Ascending aorta (tissue), 2 donors: ENCODE data around the gene UBE2K. TPM values are rescaled to one million over a fixed set of nuclear protein-coding genes. Genes with fewer than 3 reads are reported as not detected.
"Not testable (repeated sequence)": the region's sequence is repeated elsewhere in the genome, so short reads cannot be mapped to it uniquely, and the experiment has no call there.

Experiments used
- DNase-seq, 2 donors: peaks; one replicate each; pipeline ENCODE4 v3.0.0-alpha.2; 2019; ENCODE audit warnings: low spot score in 2 of 2
- H3K27ac ChIP-seq, 2 donors: fragments of 200-600 bp; sonication (generic); one replicate each; pipeline ENCODE4 v1.5.1; 2016 to 2017; ENCODE audit warnings: mild to moderate bottlenecking in 1 of 2
- H3K27me3 ChIP-seq: fragments of 200-600 bp; sonication (generic); one replicate; pipeline ENCODE4 v1.5.1; 2017
- H3K36me3 ChIP-seq, 2 donors: fragments of 200-600 bp; sonication (generic); one replicate each; pipeline ENCODE4 v1.5.1; 2016
- H3K4me1 ChIP-seq, 2 donors: fragments of 200-600 bp; sonication (generic); one replicate each; pipeline ENCODE4 v1.5.1; 2016 to 2017; ENCODE audit warnings: mild to moderate bottlenecking in 1 of 2
- H3K4me3 ChIP-seq, 2 donors: fragments of 200-600 bp; sonication (generic); one replicate each; pipeline ENCODE4 v1.5.1; 2016 to 2017; ENCODE audit warnings: mild to moderate bottlenecking in 1 of 2
- H3K9me3 ChIP-seq, 2 donors: fragments of 200-600 bp; sonication (generic); one replicate each; pipeline ENCODE4 v1.5.1; 2016
- CTCF ChIP-seq, 3 experiments: fragments of 200-600 bp in 2 of 3; fragments of 450-650 bp in 1 of 3; sonication (generic) in 2 of 3; IDR thresholded peaks; one replicate each; pipeline ENCODE4 v1.5.1; 2016 to 2019; ENCODE audit warnings: antibody characterized with exemption in 3 of 3, mild to moderate bottlenecking in 1 of 3, moderate library complexity in 1 of 3
- intact Hi-C: fragments of 100-400 bp; cut with DNase I; formaldehyde crosslinking; loops from one replicate; pipeline ENCODE4 v1.15.1; 2023
- total RNA-seq: library from RNA; depleted of rRNA; stranded (reverse); fragments of >200 nt; gene quantifications from one replicate; pipeline ENCODE4 v1.1.0, GENCODE V29; 2016

UBE2K gene
- total RNA-seq, 1 donor from 2014 or later = 9.7 TPM

- peaks cover 0 to 2% of the 10 kb centered on the region in 2 donors for H3K4me1 ChIP-seq
- TF ChIP-seq CTCF (IDR thresholded peaks at IDR 0.05) = no peak
- H3K36me3 ChIP-seq = peaks cover 0 to 6% of the 10 kb centered on the region in 2 donors
- H3K27ac ChIP-seq = no peak overlapping the region
- DNase-seq = no peak
- intact Hi-C loops = no loop called here
- H3K4me3 ChIP-seq = no peak overlapping the region
- H3K9me3 ChIP-seq = no peaks in the 10 kb centered on the region
- no peaks in the 10 kb centered on the region for H3K27me3 ChIP-seq
Observed at GRCh38 chr4:39729557-39729956, 31.6 kb downstream of the UBE2K start.

GRCh38 chr4:39730072-39730471, 32.1 kb downstream of the UBE2K start:
- DNase-seq = no peak
- no peak for TF ChIP-seq CTCF (IDR thresholded peaks at IDR 0.05)
- no peaks in the 10 kb centered on the region for H3K27me3 ChIP-seq
- peaks cover 0 to 2% of the 10 kb centered on the region in 2 donors for H3K4me1 ChIP-seq
- H3K36me3 ChIP-seq = peaks cover 0 to 6% of the 10 kb centered on the region in 2 donors
- H3K9me3 ChIP-seq = no peaks in the 10 kb centered on the region
- no peak overlapping the region for H3K27ac ChIP-seq
- no peak overlapping the region for H3K4me3 ChIP-seq
- intact Hi-C loops = no loop called here

DNA sequence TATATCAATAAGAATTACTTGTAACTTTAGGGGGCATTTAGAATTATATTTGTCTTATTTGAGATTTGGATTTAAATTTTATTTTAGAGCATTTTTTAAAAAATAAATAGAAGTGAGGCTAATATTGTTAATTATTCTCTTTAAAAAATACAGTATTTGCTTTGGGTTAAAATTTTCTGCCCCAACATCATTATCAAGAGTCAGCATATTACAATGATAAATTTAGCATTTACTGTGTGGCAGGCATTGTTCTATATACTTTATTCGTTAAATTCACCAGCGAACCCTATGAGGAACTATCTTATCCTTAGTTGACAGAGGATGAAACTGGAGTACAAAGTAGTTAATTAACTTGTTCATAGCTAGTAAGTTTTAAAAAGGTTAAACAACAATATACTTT, 34.0 kb downstream of the UBE2K start:
- H3K27me3 ChIP-seq = no peaks in the 10 kb centered on the region
- intact Hi-C loops = no loop called here
- no peak for TF ChIP-seq CTCF (IDR thresholded peaks at IDR 0.05)
- no peaks in the 10 kb centered on the region for H3K4me1 ChIP-seq
- DNase-seq = no peak
- no peak overlapping the region for H3K4me3 ChIP-seq
- H3K27ac ChIP-seq = no peak overlapping the region
- H3K9me3 ChIP-seq = no peaks in the 10 kb centered on the region
- peaks cover 0 to 3% of the 10 kb centered on the region in 2 donors for H3K36me3 ChIP-seq

GRCh38 chr4:39732728-39733127, 34.8 kb downstream of the UBE2K start:
- H3K36me3 ChIP-seq = peaks cover 0 to 3% of the 10 kb centered on the region in 2 donors
- H3K27ac ChIP-seq = no peak overlapping the region
- intact Hi-C loops = no loop called here
- DNase-seq = no peak
- no peak overlapping the region for H3K4me3 ChIP-seq
- TF ChIP-seq CTCF (IDR thresholded peaks at IDR 0.05) = no peak
- no peaks in the 10 kb centered on the region for H3K9me3 ChIP-seq
- no peaks in the 10 kb centered on the region for H3K27me3 ChIP-seq
- no peaks in the 10 kb centered on the region for H3K4me1 ChIP-seq

- H3K36me3 ChIP-seq, H3K4me1 ChIP-seq, intact Hi-C loops, H3K4me3 ChIP-seq, H3K27me3 ChIP-seq, H3K9me3 ChIP-seq, DNase-seq, H3K27ac ChIP-seq: not testable (repeated sequence)
Observed at GRCh38 chr4:39739591-39739990, 41.7 kb downstream of the UBE2K start.

DNA sequence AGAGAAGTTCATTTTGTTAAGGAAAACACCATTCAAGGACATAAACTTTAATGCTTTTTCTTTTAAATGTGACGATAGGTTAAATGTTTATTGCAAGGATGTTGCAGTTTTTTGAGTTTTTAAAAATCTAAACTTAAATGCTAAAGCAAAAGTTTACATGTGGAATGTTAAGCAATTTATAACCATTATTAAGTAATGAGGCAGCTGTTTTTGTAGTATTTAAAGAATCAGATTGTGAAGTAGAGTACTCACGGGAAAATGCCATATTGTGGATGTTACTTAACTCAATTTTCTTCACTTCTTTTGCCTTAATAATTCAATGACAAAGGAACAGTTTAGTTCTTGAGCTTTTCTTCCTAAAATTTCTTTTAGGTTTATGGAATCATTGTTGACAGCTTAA, 43.5 kb downstream of the UBE2K start:
- Histone ChIP-seq H3K9me3 (no peaks in the 10 kb centered on the region), H3K4me3 (no peak overlapping the region), H3K27ac (no peak overlapping the region), H3K27me3 (no peaks in the 10 kb centered on the region), H3K36me3 (peaks cover 5 to 8% of the 10 kb centered on the region in 2 donors), H3K4me1 (no peaks in the 10 kb centered on the region)
- DNase-seq = no peak
- no peak for TF ChIP-seq CTCF (IDR thresholded peaks at IDR 0.05)
- intact Hi-C loops = no loop called here
